K562 (cell line): ENCODE data around the gene ATXN1. TPM values are rescaled to one million over a fixed set of nuclear protein-coding genes. Genes with fewer than 3 reads are reported as not detected.

ENCODE experiments used
- BRD4 ChIP-seq: fragments of 200-600 bp; sonication (generic); IDR thresholded peaks from 2 replicates; pipeline ENCODE4 v1.6.1; 2017; ENCODE audit warnings: inconsistent platforms
- BRF1 ChIP-seq: IDR thresholded peaks from 3 replicates; pipeline ENCODE4 v1.6.1; 2011; ENCODE audit warnings: borderline replicate concordance, mild to moderate bottlenecking; ENCODE audit not compliant: insufficient read length; ENCODE audit errors: extremely low read depth
- CSDE1 ChIP-seq, 2 experiments: fragments of 450-650 bp; IDR thresholded peaks; 2 replicates each; pipeline ENCODE4 v1.6.1; 2016; ENCODE audit warnings: mild to moderate bottlenecking in 1 of 2
- FOXJ2 ChIP-seq: fragments of 200-800 bp; sonication (Bioruptor generic); IDR thresholded peaks from 2 replicates; pipeline ENCODE4 v1.6.1; 2016; ENCODE audit warnings: missing genetic modification characterization, missing compliant biosample characterization
- GTF3C2 ChIP-seq: IDR thresholded peaks from 3 replicates; pipeline ENCODE4 v1.6.1; 2011; ENCODE audit warnings: borderline replicate concordance, mild to moderate bottlenecking, moderate library complexity; ENCODE audit not compliant: insufficient read length; ENCODE audit errors: extremely low read depth
- HBP1 ChIP-seq: fragments of 450-650 bp; formaldehyde crosslinking; IDR thresholded peaks from 2 replicates; pipeline ENCODE4 v1.4.0; 2022; ENCODE audit warnings: missing genetic modification characterization
- KDM5B ChIP-seq: fragments of 200-600 bp; sonication (generic); IDR thresholded peaks from 2 replicates; pipeline ENCODE4 v1.6.1; 2012; ENCODE audit warnings: low read depth, mild to moderate bottlenecking, moderate library complexity, low read length, control low read depth, inconsistent platforms; ENCODE audit not compliant: insufficient replicate concordance
- NR3C1 ChIP-seq: sonication (generic); formaldehyde crosslinking; IDR thresholded peaks from 2 replicates; pipeline ENCODE4 v1.8.1; 2022; ENCODE audit warnings: missing genetic modification reagents
- RFX7 ChIP-seq: fragments of 250-450 bp; sonication (Bioruptor Pico); IDR thresholded peaks from 2 replicates; pipeline ENCODE4 v1.5.1; 2021; ENCODE audit warnings: mild to moderate bottlenecking
- SIN3B ChIP-seq: fragments of 450-650 bp; IDR thresholded peaks from 2 replicates; pipeline ENCODE4 v1.6.1; 2017; ENCODE audit warnings: low read depth, mild to moderate bottlenecking, moderate library complexity
- TAF1 ChIP-seq: IDR thresholded peaks from 2 replicates; pipeline ENCODE4 v1.6.1; 2011; ENCODE audit warnings: mild to moderate bottlenecking, low read length, moderate library complexity; ENCODE audit not compliant: insufficient read depth, control insufficient read depth, severe bottlenecking; ENCODE audit errors: extremely low read depth
- TAF9B ChIP-seq: fragments of 450-650 bp; IDR thresholded peaks from 2 replicates; pipeline ENCODE4 v1.6.1; 2018; ENCODE audit warnings: mild to moderate bottlenecking; ENCODE audit not compliant: partially characterized antibody
- TAL1 ChIP-seq: fragments of 450-650 bp; IDR thresholded peaks from 2 replicates; pipeline ENCODE4 v1.6.1; 2016; ENCODE audit warnings: mild to moderate bottlenecking
- ZC3H8 ChIP-seq: fragments of 450-650 bp; IDR thresholded peaks from 2 replicates; pipeline ENCODE4 v1.6.1; 2017
- ZFP36 ChIP-seq: fragments of 150-350 bp; IDR thresholded peaks from 2 replicates; pipeline ENCODE4 v1.6.1; 2018; ENCODE audit warnings: low read length, low read depth; ENCODE audit not compliant: partially characterized antibody
- ZNF175 ChIP-seq: fragments of 200-800 bp; sonication (Bioruptor generic); IDR thresholded peaks from 2 replicates; pipeline ENCODE4 v1.6.1; 2016; ENCODE audit warnings: low read depth, mild to moderate bottlenecking, missing genetic modification characterization, missing compliant biosample characterization
- ZNF311 ChIP-seq: fragments of 250-450 bp; sonication (Bioruptor Pico); IDR thresholded peaks from 2 replicates; pipeline ENCODE4 v1.4.0; 2020; ENCODE audit warnings: mild to moderate bottlenecking, moderate library complexity
- ZNF609 ChIP-seq: sonication (generic); formaldehyde crosslinking; IDR thresholded peaks from 2 replicates; pipeline ENCODE4 v1.8.1; 2023; ENCODE audit warnings: missing genetic modification reagents, mild to moderate bottlenecking, borderline replicate concordance
- polyA plus RNA-seq, 8 experiments: library from polyadenylated mRNA; depleted of rRNA in 4 of 8; stranded (reverse) in 5 of 8; unstranded in 3 of 8; fragments of >200 nt; fragmentation: Nextera tagmentation in 2 of 8; fragmentation: Illumina TruSeq in 1 of 8; extraction: Ambion mirVana in 2 of 8; extraction: Trizol in 1 of 8; gene quantifications; 2 replicates each; pipeline versions ENCODE4 v1.2.1 to v1.2.3, GENCODE V29; 2011 to 2014; ENCODE audit warnings: inconsistent platforms in 1 of 8, missing spikeins in 1 of 8
- total RNA-seq, 7 experiments: library from RNA; depleted of rRNA in 6 of 7; stranded (reverse); fragments of >200 nt in 6 of 7; fragmentation: Illumina TruSeq in 2 of 7; extraction: Trizol in 2 of 7; gene quantifications; 2 replicates each; pipeline versions ENCODE4 v1.2.1 to v1.2.3, GENCODE V29; 2011 to 2021; ENCODE audit warnings: low replicate concordance in 1 of 7

Gene ATXN1
- total and polyA plus RNA-seq, 9 of the 15 experiments (the other 6 are each of a cell fraction or from before 2014, with no cell fraction given), result under 0.01 to 1.2 (median 0.58) TPM

- TF ChIP-seq ZNF609 (no peak), ZNF311 (CRISPR knock-in tag) (no peak), NR3C1 (CRISPR knock-in tag) (no peak), TAF9B (no peak), GTF3C2 (no peak), ZFP36 (no peak), BRF1 (no peak), ZC3H8 (no peak), FOXJ2 (tag) (no peak), TAL1 (no peak), CSDE1 (IDR thresholded peaks at IDR 0.05) (no peak), SIN3B (0 out of 2 replicates have a peak, but pooled peaks have one; percentile 1), RFX7 (no peak), HBP1 (CRISPR knock-in tag) (0 out of 2 replicates have a peak, but pooled peaks have one; percentile 45), TAF1 (no peak), BRD4 (no peak), ZNF175 (no peak), KDM5B (no peak)
Measured at GRCh38 chr6:16760516-16761470, at the start of gene ATXN1 (continued).
